WTC11 (cell line): Measurements from ENCODE around the gene MARCKSL1. TPM values are rescaled to one million over a fixed set of nuclear protein-coding genes. Genes with fewer than 3 reads are reported as not detected.
A peak's percentile ranks its signal among the peaks of the same experiment; 100 is the strongest.

ENCODE experiments used
- ATAC-seq: fragments of 200-7000 bp; cut with Tn5 transposase; 2 replicates; pipeline ENCODE4 v1.10.0; 2021; ENCODE audit warnings: mild to moderate bottlenecking, moderate library complexity
- CTCF ChIA-PET: fragments of 300-600 bp; sonication (Branson Sonifier 250); formaldehyde crosslinking; loops from one replicate; lab custom pipeline; 2021; ENCODE audit warnings: antibody characterized with exemption; lab: Charles Lee
- POLR2A ChIA-PET: fragments of 350-600 bp; sonication (Branson Sonifier 250); formaldehyde crosslinking; loops from one replicate; lab custom pipeline; 2021; ENCODE audit warnings: antibody characterized with exemption; lab: Charles Lee
- DNase-seq: peaks from one replicate; pipeline ENCODE4 v3.0.0; 2021; ENCODE audit warnings: low spot score
- H3K27ac Mint-ChIP-seq: 2 replicates; pipeline ENCODE4 v1.8.0; 2021; ENCODE audit warnings: mixed read lengths
- H3K27me3 Mint-ChIP-seq: 2 replicates; pipeline ENCODE4 v1.8.0; 2021; ENCODE audit warnings: low read depth, mild to moderate bottlenecking, moderate library complexity, mixed read lengths
- H3K36me3 Mint-ChIP-seq: 2 replicates; pipeline ENCODE4 v1.8.0; 2021; ENCODE audit warnings: mixed read lengths
- H3K4me1 Mint-ChIP-seq: 2 replicates; pipeline ENCODE4 v1.8.0; 2022; ENCODE audit warnings: mixed read lengths
- H3K4me3 Mint-ChIP-seq: 2 replicates; pipeline ENCODE4 v1.8.0; 2021; ENCODE audit warnings: mild to moderate bottlenecking, moderate library complexity, mixed read lengths
- H3K9me3 Mint-ChIP-seq: 2 replicates; pipeline ENCODE4 v1.8.0; 2021; ENCODE audit warnings: mixed read lengths
- ETV6 ChIP-seq: sonication (generic); formaldehyde crosslinking; IDR thresholded peaks from 2 replicates; pipeline ENCODE4 v1.8.1; 2022; ENCODE audit warnings: mild to moderate bottlenecking, missing genetic modification reagents
- FOXJ3 ChIP-seq: sonication (generic); formaldehyde crosslinking; IDR thresholded peaks from 2 replicates; pipeline ENCODE4 v1.9.0; 2021; ENCODE audit warnings: missing genetic modification reagents, mild to moderate bottlenecking, borderline replicate concordance
- FOXP1 ChIP-seq: sonication (generic); formaldehyde crosslinking; IDR thresholded peaks from 2 replicates; pipeline ENCODE4 v1.8.0; 2022; ENCODE audit warnings: missing genetic modification reagents, mild to moderate bottlenecking, moderate library complexity, borderline replicate concordance
- IRF2 ChIP-seq: sonication (generic); formaldehyde crosslinking; IDR thresholded peaks from 2 replicates; pipeline ENCODE4 v1.8.0; 2022; ENCODE audit warnings: low read depth, missing genetic modification reagents, borderline replicate concordance
- RELA ChIP-seq: sonication (generic); formaldehyde crosslinking; IDR thresholded peaks from 2 replicates; pipeline ENCODE4 v1.8.1; 2022; ENCODE audit warnings: missing genetic modification reagents, mild to moderate bottlenecking, borderline replicate concordance
- SP1 ChIP-seq: sonication (generic); formaldehyde crosslinking; conservative IDR thresholded peaks from 2 replicates; pipeline ENCODE4 v1.8.1; 2022; ENCODE audit warnings: missing genetic modification reagents
- TCF7 ChIP-seq: sonication (generic); formaldehyde crosslinking; IDR thresholded peaks from 2 replicates; pipeline ENCODE4 v1.8.0; 2022; ENCODE audit warnings: mild to moderate bottlenecking, low read depth, missing genetic modification reagents, moderate library complexity
- TEAD4 ChIP-seq: sonication (generic); formaldehyde crosslinking; IDR thresholded peaks from 2 replicates; pipeline ENCODE4 v1.8.0; 2022; ENCODE audit warnings: mild to moderate bottlenecking, missing genetic modification reagents
- ZNF219 ChIP-seq: sonication (generic); formaldehyde crosslinking; IDR thresholded peaks from 2 replicates; pipeline ENCODE4 v1.8.0; 2023; ENCODE audit warnings: missing genetic modification reagents, mild to moderate bottlenecking, borderline replicate concordance
- ZNF263 ChIP-seq: sonication (generic); formaldehyde crosslinking; IDR thresholded peaks from 2 replicates; pipeline ENCODE4 v1.8.1; 2022; ENCODE audit warnings: low read depth, mild to moderate bottlenecking, moderate library complexity, missing genetic modification reagents
- total RNA-seq: library from RNA; stranded (reverse); gene quantifications from 3 replicates; pipeline ENCODE4 v1.2.3, GENCODE V29; 2021
- TF ChIP-seq, protein P1 (sequence below): sonication (generic); formaldehyde crosslinking; IDR thresholded peaks from 2 replicates; pipeline ENCODE4 v1.8.1; 2022; ENCODE audit warnings: low read depth, missing genetic modification reagents, borderline replicate concordance
- TF ChIP-seq, protein P2 (sequence below): sonication (generic); formaldehyde crosslinking; IDR thresholded peaks from 2 replicates; pipeline ENCODE4 v1.8.0; 2023; ENCODE audit warnings: missing genetic modification reagents
- TF ChIP-seq, protein P3 (sequence below): fragments of 250-450 bp; sonication (Bioruptor Pico); IDR thresholded peaks from 2 replicates; pipeline ENCODE4 v1.9.0; 2021; ENCODE audit warnings: mild to moderate bottlenecking
- TF ChIP-seq, protein P4 (sequence below): sonication (generic); formaldehyde crosslinking; conservative IDR thresholded peaks from 2 replicates; pipeline ENCODE4 v1.8.1; 2022; ENCODE audit warnings: mild to moderate bottlenecking, missing genetic modification reagents
- TF ChIP-seq, protein P5 (sequence below): sonication (generic); formaldehyde crosslinking; IDR thresholded peaks from 2 replicates; pipeline ENCODE4 v1.8.0; 2022; ENCODE audit warnings: missing genetic modification reagents
- TF ChIP-seq, protein P6 (sequence below): sonication (generic); formaldehyde crosslinking; IDR thresholded peaks from 2 replicates; pipeline ENCODE4 v1.8.1; 2022; ENCODE audit warnings: mild to moderate bottlenecking, moderate library complexity, missing genetic modification reagents
- TF ChIP-seq, protein P7 (sequence below): fragments of 250-450 bp; sonication (Bioruptor Pico); IDR thresholded peaks from 2 replicates; pipeline ENCODE4 v1.9.0; 2021; ENCODE audit warnings: moderate library complexity, mild to moderate bottlenecking, inconsistent platforms, borderline replicate concordance

MARCKSL1 gene
- total RNA-seq, 1 experiment from 2014 or later, result 450 TPM

DNA sequence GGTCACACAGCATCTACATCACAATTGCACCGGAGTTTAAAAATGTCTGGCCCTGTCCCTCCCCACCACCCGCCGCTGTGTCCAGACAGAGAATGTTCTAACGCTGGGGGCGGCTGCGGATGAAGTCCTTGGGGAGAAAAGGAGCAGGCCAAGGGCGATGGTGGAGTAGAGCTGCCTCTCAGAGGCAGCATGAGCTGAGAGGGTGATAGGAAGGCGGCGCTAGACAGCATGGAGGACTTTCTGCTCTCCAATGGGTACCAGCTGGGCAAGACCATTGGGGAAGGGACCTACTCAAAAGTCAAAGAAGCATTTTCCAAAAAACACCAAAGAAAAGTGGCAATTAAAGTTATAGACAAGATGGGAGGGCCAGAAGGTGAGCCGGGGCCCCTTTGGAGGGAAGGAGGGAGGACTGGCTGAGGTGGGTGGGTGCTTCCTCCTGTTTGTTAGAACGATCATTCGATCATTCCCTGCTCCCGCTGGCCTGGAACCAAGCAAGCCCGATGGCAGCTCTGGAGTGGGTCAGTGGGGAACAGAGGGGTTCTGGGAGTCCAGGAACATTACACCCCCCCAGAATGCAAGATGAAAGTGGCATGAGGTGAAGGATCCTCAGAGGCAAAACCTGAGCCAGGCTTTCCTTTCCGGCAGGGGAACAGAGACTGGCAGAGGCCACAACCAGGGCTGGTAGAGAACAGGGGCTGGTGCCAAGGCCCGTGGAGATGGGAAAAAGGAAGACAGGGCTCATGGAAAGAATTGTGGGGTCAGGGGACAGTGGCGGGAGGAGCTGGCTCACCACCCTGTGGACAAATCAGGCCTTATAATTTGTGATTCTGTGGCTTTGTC lies 26.7 kb upstream of the MARCKSL1 start, which contains the start of the genes FAM229A and TSSK3:
Gene FAM229A, minus strand, starts transcription at position 12 of the 840 bp plus-strand sequence. CDS start 394 bp downstream, outside the sequence.
Gene TSSK3, plus strand, starts transcription at position 66 of the 840 bp plus-strand sequence. Its CDS starts 163 bp downstream, at position 229.
- Mint-ChIP-seq H3K27me3 (peaks cover 41% of the 10 kb centered on the region), H3K9me3 (no peaks in the 10 kb centered on the region), H3K27ac (peak within 1 kb of the TSS; percentile 35; the same call in 1 of the 2 replicates), H3K4me1 (peaks cover 10% of the 10 kb centered on the region), H3K4me3 (peak within 1 kb of the TSS; percentile 52), H3K36me3 (peaks cover 4% of the 10 kb centered on the region)
- ATAC-seq, result peak; percentile 17
- TF ChIP-seq, protein P1, sequence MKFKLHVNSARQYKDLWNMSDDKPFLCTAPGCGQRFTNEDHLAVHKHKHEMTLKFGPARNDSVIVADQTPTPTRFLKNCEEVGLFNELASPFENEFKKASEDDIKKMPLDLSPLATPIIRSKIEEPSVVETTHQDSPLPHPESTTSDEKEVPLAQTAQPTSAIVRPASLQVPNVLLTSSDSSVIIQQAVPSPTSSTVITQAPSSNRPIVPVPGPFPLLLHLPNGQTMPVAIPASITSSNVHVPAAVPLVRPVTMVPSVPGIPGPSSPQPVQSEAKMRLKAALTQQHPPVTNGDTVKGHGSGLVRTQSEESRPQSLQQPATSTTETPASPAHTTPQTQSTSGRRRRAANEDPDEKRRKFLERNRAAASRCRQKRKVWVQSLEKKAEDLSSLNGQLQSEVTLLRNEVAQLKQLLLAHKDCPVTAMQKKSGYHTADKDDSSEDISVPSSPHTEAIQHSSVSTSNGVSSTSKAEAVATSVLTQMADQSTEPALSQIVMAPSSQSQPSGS (CRISPR knock-in tag), result no peak
- TF ChIP-seq, protein P2, sequence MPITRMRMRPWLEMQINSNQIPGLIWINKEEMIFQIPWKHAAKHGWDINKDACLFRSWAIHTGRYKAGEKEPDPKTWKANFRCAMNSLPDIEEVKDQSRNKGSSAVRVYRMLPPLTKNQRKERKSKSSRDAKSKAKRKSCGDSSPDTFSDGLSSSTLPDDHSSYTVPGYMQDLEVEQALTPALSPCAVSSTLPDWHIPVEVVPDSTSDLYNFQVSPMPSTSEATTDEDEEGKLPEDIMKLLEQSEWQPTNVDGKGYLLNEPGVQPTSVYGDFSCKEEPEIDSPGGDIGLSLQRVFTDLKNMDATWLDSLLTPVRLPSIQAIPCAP (CRISPR knock-in tag), result no peak
- TF ChIP-seq RELA (CRISPR knock-in tag) (no peak), IRF2 (CRISPR knock-in tag) (no peak), SP1 (CRISPR knock-in tag) (no peak), FOXJ3 (no peak), TCF7 (no peak), TEAD4 (CRISPR knock-in tag) (no peak), FOXP1 (CRISPR knock-in tag) (no peak), ETV6 (CRISPR knock-in tag) (no peak)
- TF ChIP-seq, protein P3, sequence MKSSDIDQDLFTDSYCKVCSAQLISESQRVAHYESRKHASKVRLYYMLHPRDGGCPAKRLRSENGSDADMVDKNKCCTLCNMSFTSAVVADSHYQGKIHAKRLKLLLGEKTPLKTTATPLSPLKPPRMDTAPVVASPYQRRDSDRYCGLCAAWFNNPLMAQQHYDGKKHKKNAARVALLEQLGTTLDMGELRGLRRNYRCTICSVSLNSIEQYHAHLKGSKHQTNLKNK (CRISPR knock-in tag), result no peak
- TF ChIP-seq, protein P4, sequence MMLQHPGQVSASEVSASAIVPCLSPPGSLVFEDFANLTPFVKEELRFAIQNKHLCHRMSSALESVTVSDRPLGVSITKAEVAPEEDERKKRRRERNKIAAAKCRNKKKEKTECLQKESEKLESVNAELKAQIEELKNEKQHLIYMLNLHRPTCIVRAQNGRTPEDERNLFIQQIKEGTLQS, result no peak
- TF ChIP-seq, protein P5, sequence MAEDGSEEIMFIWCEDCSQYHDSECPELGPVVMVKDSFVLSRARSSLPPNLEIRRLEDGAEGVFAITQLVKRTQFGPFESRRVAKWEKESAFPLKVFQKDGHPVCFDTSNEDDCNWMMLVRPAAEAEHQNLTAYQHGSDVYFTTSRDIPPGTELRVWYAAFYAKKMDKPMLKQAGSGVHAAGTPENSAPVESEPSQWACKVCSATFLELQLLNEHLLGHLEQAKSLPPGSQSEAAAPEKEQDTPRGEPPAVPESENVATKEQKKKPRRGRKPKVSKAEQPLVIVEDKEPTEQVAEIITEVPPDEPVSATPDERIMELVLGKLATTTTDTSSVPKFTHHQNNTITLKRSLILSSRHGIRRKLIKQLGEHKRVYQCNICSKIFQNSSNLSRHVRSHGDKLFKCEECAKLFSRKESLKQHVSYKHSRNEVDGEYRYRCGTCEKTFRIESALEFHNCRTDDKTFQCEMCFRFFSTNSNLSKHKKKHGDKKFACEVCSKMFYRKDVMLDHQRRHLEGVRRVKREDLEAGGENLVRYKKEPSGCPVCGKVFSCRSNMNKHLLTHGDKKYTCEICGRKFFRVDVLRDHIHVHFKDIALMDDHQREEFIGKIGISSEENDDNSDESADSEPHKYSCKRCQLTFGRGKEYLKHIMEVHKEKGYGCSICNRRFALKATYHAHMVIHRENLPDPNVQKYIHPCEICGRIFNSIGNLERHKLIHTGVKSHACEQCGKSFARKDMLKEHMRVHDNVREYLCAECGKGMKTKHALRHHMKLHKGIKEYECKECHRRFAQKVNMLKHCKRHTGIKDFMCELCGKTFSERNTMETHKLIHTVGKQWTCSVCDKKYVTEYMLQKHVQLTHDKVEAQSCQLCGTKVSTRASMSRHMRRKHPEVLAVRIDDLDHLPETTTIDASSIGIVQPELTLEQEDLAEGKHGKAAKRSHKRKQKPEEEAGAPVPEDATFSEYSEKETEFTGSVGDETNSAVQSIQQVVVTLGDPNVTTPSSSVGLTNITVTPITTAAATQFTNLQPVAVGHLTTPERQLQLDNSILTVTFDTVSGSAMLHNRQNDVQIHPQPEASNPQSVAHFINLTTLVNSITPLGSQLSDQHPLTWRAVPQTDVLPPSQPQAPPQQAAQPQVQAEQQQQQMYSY (CRISPR knock-in tag), result no peak
- POLR2A ChIA-PET, result interaction anchor here (0.6 to 2.5 kb wide), 5 partner anchors 12 to 394 kb away, joined by 3 to 10 read pairs (median 4); partner anchors contain the start of genes BSDC1 and MARCKSL1
- no peak for DNase-seq
- CTCF ChIA-PET, result interaction anchor here (0.6 to 2.0 kb wide), 5 partner anchors 11 to 147 kb away, joined by 3 to 7 read pairs (median 4); no protein-coding TSS in a partner anchor

DNA sequence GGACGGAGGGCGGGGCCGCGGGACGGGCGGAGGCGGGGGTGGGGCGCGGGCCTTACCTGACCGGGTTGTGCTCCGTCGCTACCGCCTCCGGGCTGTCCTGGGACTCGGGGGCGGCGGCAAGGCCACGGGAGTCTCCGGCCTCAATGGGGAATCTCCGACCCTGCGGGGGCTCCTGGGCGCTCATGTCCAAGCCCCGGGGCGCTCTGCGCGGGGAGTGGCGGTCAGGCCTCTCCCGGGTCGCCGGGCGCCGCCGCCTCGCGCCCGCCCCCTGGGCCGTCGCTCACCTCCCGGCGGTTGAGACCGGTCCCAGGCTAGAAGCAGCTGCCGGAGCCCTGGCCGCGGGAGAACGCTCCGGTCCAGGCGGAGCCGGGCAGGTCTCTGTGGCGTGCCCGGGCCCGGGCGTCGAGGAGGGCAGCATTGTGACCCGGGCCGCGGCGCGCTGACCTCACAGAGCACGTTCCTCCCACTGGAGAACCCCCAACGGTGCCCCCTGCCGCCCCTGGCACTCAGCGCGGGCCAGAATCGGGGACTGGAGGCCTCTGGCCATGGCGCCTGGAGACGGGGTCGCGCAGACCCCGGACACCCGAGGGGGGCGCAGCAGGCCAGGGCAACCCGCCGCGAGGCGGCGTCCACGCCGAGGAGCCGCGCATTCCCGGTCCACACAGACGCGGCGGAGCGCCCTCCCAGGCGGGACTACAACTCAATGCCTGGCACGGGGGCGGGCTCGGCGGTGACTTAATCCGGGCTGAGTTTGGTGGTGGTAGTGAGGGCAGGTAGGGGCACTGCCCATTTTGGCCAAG lies 25.8 kb upstream of the MARCKSL1 start:
- H3K27me3 Mint-ChIP-seq, result peaks cover 44% of the 10 kb centered on the region
- ChIA-PET POLR2A (interaction anchor here (0.9 to 2.5 kb wide), 4 partner anchors 11 to 159 kb away, joined by 3 to 10 read pairs (median 4); partner anchors contain the start of genes BSDC1 and MARCKSL1), CTCF (interaction anchor here (0.6 to 2.0 kb wide), 4 partner anchors 10 to 146 kb away, joined by 3 to 7 read pairs (median 4); no protein-coding TSS in a partner anchor)
- no peak overlapping the region; the same call in 1 of the 2 replicates for H3K27ac Mint-ChIP-seq
- H3K4me3 Mint-ChIP-seq, result peak overlapping the region; percentile 52
- H3K9me3 Mint-ChIP-seq, result no peaks in the 10 kb centered on the region
- H3K4me1 Mint-ChIP-seq, result peaks cover 10% of the 10 kb centered on the region
- DNase-seq (peak; percentile 61), ATAC-seq (peak; percentile 65)
- no peaks in the 10 kb centered on the region; the same call in none of the 2 replicates for H3K36me3 Mint-ChIP-seq
- TF ChIP-seq, protein P6, sequence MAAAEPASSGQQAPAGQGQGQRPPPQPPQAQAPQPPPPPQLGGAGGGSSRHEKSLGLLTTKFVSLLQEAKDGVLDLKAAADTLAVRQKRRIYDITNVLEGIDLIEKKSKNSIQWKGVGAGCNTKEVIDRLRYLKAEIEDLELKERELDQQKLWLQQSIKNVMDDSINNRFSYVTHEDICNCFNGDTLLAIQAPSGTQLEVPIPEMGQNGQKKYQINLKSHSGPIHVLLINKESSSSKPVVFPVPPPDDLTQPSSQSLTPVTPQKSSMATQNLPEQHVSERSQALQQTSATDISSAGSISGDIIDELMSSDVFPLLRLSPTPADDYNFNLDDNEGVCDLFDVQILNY (CRISPR knock-in tag), result peak; percentile 50; the same call in 1 of the 2 replicates
- TF ChIP-seq ZNF219 (CRISPR knock-in tag), result no peak
- TF ChIP-seq, protein P7, sequence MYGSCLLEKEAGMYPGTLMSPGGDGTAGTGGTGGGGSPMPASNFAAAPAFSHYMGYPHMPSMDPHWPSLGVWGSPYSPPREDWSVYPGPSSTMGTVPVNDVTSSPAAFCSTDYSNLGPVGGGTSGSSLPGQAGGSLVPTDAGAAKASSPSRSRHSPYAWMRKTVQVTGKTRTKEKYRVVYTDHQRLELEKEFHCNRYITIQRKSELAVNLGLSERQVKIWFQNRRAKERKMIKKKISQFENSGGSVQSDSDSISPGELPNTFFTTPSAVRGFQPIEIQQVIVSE, result no peak; the same call in 1 of the 2 replicates
- TF ChIP-seq ZNF263 (CRISPR knock-in tag), result no peak
